NK-92 treated with Interleukin-12 subunit alpha and Interleukin-12 subunit beta, amount 100 ng/mL, for 24 hours (cell line): ENCODE measurements around the gene DCTN2.
"Not testable (repeated sequence)": the region's sequence is repeated elsewhere in the genome, so short reads cannot be mapped to it uniquely, and the experiment has no call there.

Experiments
- DNase-seq: peaks from one replicate; lab custom pipeline; 2025; lab: John Stamatoyannopoulos, UW

Gene DCTN2

GRCh38 chr12:57546438-57547287, at the start of gene DCTN2:
Gene DCTN2 (minus strand): TSS chr12:57547192. CDS start chr12:57547063, 129 bp downstream.
- DNase-seq = peak; percentile 86

DNA sequence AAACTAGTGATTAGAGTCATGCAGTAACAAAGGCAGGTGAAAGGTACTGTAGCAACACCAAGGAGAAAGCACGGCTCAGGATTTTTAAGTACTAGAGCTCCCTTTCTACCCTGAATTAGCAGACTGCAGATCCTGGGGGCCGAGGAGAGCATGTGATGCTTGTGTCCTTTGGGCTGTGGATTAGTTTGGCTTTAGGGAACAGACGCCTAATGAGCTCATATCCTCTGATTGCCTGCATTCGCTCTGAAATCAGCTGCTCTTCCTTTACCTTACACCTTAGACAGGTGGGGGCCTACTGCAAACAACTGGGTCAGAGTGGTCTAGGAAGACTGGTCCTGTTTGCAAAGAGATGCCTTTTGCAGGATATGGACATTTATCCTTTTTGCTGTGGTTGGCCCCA, 46.2 kb upstream of the DCTN2 start:
- DNase-seq = no peak

GRCh38 chr12:57592551-57593165, 45.7 kb upstream of the DCTN2 start:
- DNase-seq = no peak

GRCh38 chr12:57591782-57592325, 44.9 kb upstream of the DCTN2 start:
- no peak for DNase-seq

GRCh38 chr12:57590864-57591781, 44.1 kb upstream of the DCTN2 start, which contains the start of gene PIP4K2C:
Gene PIP4K2C (plus strand): TSS chr12:57591192. CDS start chr12:57591290, 98 bp downstream.
- DNase-seq = peak; percentile 69

DNA sequence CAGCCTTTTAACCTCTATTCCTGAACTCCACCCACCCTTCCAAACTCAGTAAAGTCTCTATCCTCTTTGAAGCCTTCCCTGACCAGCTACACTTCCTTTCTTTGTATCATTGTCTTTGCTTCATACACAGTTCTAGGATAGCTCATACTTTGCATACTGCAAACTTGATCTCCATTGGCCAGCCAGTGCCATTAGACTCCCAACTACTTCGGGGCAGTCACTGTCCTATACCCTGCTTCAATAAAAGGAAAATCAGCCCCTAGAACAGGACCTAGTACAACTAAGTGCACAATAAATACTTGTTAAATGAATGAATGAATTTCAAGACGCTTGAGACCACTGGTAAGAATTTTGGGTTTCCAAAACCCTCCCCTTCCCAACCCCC, 43.5 kb upstream of the DCTN2 start:
- no peak for DNase-seq

DNA sequence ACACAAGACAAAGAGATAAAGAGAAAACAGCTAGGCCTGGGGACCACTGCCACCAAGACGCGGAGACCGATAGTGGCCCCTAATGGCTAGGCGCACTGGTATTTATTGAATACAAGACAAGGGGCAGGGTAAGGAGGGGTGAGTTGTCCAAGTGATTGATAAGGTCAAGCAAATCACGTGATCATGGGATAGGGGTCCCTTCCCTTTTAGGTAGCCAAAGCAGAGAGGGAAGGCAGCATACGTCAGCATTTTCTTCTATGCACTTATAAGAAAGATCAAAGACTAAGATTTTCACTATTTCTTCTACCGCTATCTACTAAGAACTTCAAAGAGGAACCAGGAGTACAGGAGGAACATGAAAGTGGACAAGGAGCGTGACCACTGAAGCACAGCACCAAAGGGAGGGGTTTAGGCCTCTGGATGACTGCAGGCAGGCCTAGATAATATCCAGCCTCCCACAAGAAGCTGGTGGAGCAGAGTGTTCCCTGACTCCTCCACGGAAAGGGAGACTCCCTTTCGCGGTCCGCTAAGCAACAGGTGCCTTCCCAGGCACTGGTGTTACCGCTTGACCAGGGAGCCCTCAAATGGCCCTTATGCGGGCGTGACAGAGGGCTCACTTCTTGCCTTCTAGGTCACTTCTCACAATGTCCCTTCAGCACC, 42.1 kb upstream of the DCTN2 start:
- not testable (repeated sequence) for DNase-seq

GRCh38 chr12:57586832-57587429, 39.9 kb upstream of the DCTN2 start:
- no peak for DNase-seq

- DNase-seq = no peak
Measured at GRCh38 chr12:57586128-57586527, 39.1 kb upstream of the DCTN2 start.

- DNase-seq = no peak
Measured at GRCh38 chr12:57585156-57585555, 38.2 kb upstream of the DCTN2 start.

- no peak for DNase-seq
Measured at GRCh38 chr12:57584690-57585089, 37.7 kb upstream of the DCTN2 start.

GRCh38 chr12:57584050-57584449, 37.1 kb upstream of the DCTN2 start:
- DNase-seq = no peak

DNA sequence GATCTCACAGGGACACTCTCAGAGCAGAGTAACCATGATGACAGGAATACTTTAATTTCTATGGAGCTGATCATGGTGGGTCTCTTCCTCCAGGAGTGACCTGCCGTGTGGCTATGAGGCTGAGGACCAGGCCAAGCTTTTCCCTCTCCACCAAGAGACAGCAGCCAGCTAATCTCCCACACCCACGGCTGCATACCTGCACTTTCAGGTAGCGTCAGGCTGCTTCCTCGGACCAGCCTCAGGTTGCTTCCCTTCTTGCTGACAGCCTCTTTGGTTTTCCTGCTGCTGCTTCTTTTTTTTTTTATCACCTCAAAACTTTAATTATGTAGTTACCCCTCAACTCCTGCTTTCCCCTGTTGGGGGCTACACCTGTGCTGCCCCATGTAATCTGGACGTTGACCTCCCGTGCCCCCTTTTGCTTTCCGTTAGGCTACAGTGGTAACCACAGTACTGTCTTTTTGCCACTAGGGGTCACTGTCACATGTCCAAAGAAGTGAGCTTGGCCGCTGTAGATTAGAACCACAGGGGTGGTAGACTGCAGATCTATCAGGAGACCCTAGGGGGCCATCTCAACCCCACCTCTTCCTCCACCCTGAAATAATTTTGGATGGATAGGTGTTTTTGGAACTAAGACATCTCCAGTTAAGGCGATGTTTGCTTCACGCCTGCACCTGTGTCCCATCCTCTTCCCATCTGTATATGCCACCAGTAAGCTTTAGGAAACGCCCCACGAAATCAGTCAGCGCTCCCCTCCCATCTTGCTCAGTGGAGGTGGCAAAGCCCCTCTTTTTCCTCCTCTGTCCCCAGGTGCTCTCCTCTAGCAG, 36.2 kb upstream of the DCTN2 start:
- peak; percentile 26 for DNase-seq

DNA sequence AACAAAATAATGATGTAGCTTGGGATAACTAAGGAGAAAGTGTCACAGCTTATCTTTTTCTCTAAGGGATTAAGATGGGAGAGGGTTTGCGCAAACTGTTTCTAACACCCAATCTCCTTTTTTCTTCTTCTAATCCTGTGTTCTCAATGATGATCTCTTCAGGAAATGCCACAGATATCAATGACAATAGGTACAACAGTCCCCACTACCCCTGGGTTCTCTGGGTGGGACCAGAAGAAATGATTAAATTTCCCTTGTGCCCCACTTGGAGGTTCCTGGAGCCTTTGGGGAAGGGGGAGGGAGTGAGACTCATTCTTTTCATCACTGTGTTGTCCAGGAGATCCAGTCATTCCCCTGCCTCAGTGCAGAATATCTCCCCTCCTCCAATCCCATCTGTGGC, 35.4 kb upstream of the DCTN2 start:
- no peak for DNase-seq

DNA sequence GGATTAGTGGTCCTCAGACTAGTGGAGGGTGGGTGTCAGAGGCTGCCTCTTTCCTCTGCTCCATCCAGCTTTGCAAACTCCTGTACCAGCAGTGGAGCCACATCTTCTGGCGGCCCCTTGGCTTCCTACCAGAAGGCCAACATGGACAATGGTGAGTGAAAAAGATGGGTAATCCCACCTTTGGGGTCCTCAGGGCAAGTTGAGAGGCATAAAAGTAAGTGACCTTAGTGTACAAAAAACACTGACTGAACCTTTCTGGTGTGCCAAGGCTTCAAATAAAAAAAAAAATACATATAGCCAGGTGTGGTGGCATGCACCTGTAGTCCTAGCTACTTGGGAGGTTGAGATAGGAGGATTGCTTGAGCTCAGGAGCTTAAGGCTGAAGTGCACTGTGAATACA, 34.8 kb upstream of the DCTN2 start:
- DNase-seq = no peak

- no peak for DNase-seq
Measured at GRCh38 chr12:57580466-57580795, 33.4 kb upstream of the DCTN2 start.

GRCh38 chr12:57579677-57580465, 32.9 kb upstream of the DCTN2 start:
- DNase-seq = no peak

DNA sequence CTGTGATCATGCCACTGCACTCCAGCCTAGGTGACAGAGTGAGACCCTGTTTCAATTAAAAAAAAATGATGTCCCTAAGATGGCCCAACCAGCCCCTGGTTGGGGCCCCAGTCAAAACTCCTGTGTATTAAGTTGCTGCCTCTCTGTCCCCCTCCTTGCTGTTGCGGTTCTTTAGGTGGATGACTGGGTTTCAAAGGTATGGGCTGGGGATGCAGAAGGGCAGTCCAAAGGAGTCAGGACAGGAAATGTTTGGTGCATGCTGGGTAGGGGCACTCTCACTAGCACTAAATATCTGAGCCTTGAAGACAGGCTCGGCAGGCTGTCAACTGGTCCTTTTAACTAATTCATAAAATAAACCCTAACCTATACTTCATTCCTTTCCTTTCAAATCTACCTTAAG, 32.0 kb upstream of the DCTN2 start:
- DNase-seq = no peak

- DNase-seq = no peak
Measured at GRCh38 chr12:57577981-57578758, 31.2 kb upstream of the DCTN2 start.
